SU-DHL-6 (cell line): ENCODE results near the gene YBX1.

Source experiments
- H2AFZ ChIP-seq: fragments of 200-600 bp; sonication (generic); 2 replicates; pipeline ENCODE4 v1.6.1; 2014; ENCODE audit warnings: low read depth, mild to moderate bottlenecking, moderate library complexity, mixed read lengths, antibody characterized with exemption, low read length; ENCODE audit not compliant: severe bottlenecking
- H3F3A ChIP-seq: fragments of 200-600 bp; shearing (Covaris generic); 2 replicates; pipeline ENCODE4 v1.6.0; 2016; ENCODE audit warnings: antibody characterized with exemption, mild to moderate bottlenecking; ENCODE audit not compliant: insufficient read depth
- H3K27ac ChIP-seq: fragments of 200-600 bp; sonication (generic); 2 replicates; pipeline ENCODE4 v1.5.1; 2016; ENCODE audit warnings: low read depth, mild to moderate bottlenecking, low read length, moderate library complexity, mixed read lengths
- H3K27me3 ChIP-seq: fragments of 200-600 bp; sonication (generic), shearing (Covaris generic); 2 replicates; pipeline ENCODE4 v1.6.0; 2014; ENCODE audit warnings: mild to moderate bottlenecking, low read length
- H3K36me3 ChIP-seq: fragments of 200-600 bp; sonication (generic); 2 replicates; pipeline ENCODE4 v1.6.1; 2014; ENCODE audit warnings: mild to moderate bottlenecking, low read length, mixed read lengths
- H3K4me2 ChIP-seq: fragments of 300-600, 200-600 bp; shearing (Covaris generic), sonication (generic); 2 replicates; pipeline ENCODE4 v1.6.0; 2014; ENCODE audit warnings: low read length, low read depth, mild to moderate bottlenecking; ENCODE audit not compliant: poor library complexity, severe bottlenecking
- H3K4me3 ChIP-seq: fragments of 200-600 bp; sonication (generic); 2 replicates; pipeline ENCODE4 v1.5.1; 2014; ENCODE audit warnings: antibody characterized with exemption, low read length, mild to moderate bottlenecking, mixed read lengths; ENCODE audit not compliant: insufficient read depth, poor library complexity, severe bottlenecking
- H3K79me2 ChIP-seq: fragments of 200-600 bp; sonication (generic); 2 replicates; pipeline ENCODE4 v1.6.1; 2014; ENCODE audit warnings: mild to moderate bottlenecking, low read length, moderate library complexity; ENCODE audit not compliant: insufficient read depth
- H3K9ac ChIP-seq: fragments of 200-600 bp; sonication (generic); 2 replicates; pipeline ENCODE4 v1.7.0; 2014; ENCODE audit warnings: mild to moderate bottlenecking, low read length
- H3K9me2 ChIP-seq: fragments of 200-600 bp; sonication (generic); replicated peaks from 2 replicates; pipeline ENCODE4 v1.6.1; 2014; ENCODE audit warnings: low read length; ENCODE audit not compliant: insufficient read depth
- H3K9me3 ChIP-seq: fragments of 200-600 bp; sonication (generic); 2 replicates; pipeline ENCODE4 v1.6.1; 2014; ENCODE audit warnings: low read length, mixed read lengths; ENCODE audit not compliant: insufficient read depth
- H4K20me1 ChIP-seq: fragments of 200-600 bp; sonication (generic); 2 replicates; pipeline ENCODE4 v1.6.1; 2014; ENCODE audit warnings: low read depth, mild to moderate bottlenecking, antibody characterized with exemption, low read length, moderate library complexity, mixed read lengths
- CTCF ChIP-seq: fragments of 200-600 bp; sonication (generic); IDR thresholded peaks from one replicate; pipeline ENCODE4 v1.5.1; 2017; ENCODE audit warnings: antibody characterized with exemption, mild to moderate bottlenecking, low read length, moderate library complexity; ENCODE audit not compliant: insufficient read depth, poor library complexity, severe bottlenecking
- EZH2phosphoT487 ChIP-seq: fragments of 200-600 bp; sonication (generic), shearing (Covaris generic); conservative IDR thresholded peaks from 2 replicates; pipeline ENCODE4 v1.6.1; 2018; ENCODE audit warnings: mild to moderate bottlenecking, antibody characterized with exemption, low read length, moderate library complexity, mixed read lengths

YBX1 gene

GRCh38 chr1:42692461-42692860 lies 10.2 kb downstream of the YBX1 start:
- Histone ChIP-seq H3K9me2 (no peaks in the 10 kb centered on the region), H2AFZ (no peak overlapping the region), H3K79me2 (peaks cover 93% of the 10 kb centered on the region), H3K4me2 (no peak overlapping the region), H3K36me3 (peaks cover 71% of the 10 kb centered on the region), H3F3A (peaks cover 39% of the 10 kb centered on the region), H4K20me1 (peaks cover 93% of the 10 kb centered on the region), H3K27ac (no peak overlapping the region), H3K27me3 (no peaks in the 10 kb centered on the region), H3K9me3 (no peaks in the 10 kb centered on the region), H3K9ac (no peak overlapping the region), H3K4me3 (no peak overlapping the region)
- TF ChIP-seq EZH2phosphoT487 (no peak), CTCF (no peak)

GRCh38 chr1:42692911-42693310 lies 10.7 kb downstream of the YBX1 start:
- peaks cover 71% of the 10 kb centered on the region for H3K36me3 ChIP-seq
- H3K9me3 ChIP-seq: no peaks in the 10 kb centered on the region

GRCh38 chr1:42698081-42698813 lies 16.0 kb downstream of the YBX1 start:
- H3F3A ChIP-seq: peaks cover 41% of the 10 kb centered on the region
- peaks cover 73% of the 10 kb centered on the region for H4K20me1 ChIP-seq
- peaks cover 68% of the 10 kb centered on the region for H3K79me2 ChIP-seq
- H3K4me3 ChIP-seq: no peak overlapping the region
- no peak overlapping the region for H3K9ac ChIP-seq
- H3K9me2 ChIP-seq: no peaks in the 10 kb centered on the region
- no peaks in the 10 kb centered on the region for H3K27me3 ChIP-seq
- no peaks in the 10 kb centered on the region for H3K9me3 ChIP-seq
- TF ChIP-seq CTCF (no peak), EZH2phosphoT487 (no peak)
- H3K36me3 ChIP-seq: peaks cover 82% of the 10 kb centered on the region
- H3K27ac ChIP-seq: no peak overlapping the region
- no peak overlapping the region for H2AFZ ChIP-seq
- no peak overlapping the region for H3K4me2 ChIP-seq

More at GRCh38 chr1:42692911-42693310, 10.7 kb downstream of the YBX1 start:
- no peaks in the 10 kb centered on the region for H3K27me3 ChIP-seq
- peaks cover 42% of the 10 kb centered on the region for H3F3A ChIP-seq
- H4K20me1 ChIP-seq: peaks cover 93% of the 10 kb centered on the region
- TF ChIP-seq CTCF (no peak), EZH2phosphoT487 (no peak)
- no peak overlapping the region for H3K27ac ChIP-seq
- no peak overlapping the region for H3K9ac ChIP-seq
- no peak overlapping the region for H2AFZ ChIP-seq
- no peaks in the 10 kb centered on the region for H3K9me2 ChIP-seq
- H3K4me2 ChIP-seq: no peak overlapping the region
- peaks cover 93% of the 10 kb centered on the region for H3K79me2 ChIP-seq
- no peak overlapping the region for H3K4me3 ChIP-seq
